GM18909 (cell line): Measurements from ENCODE around the gene C5orf22.
A peak's percentile ranks its signal among the peaks of the same experiment; 100 is the strongest.
"Not testable (repeated sequence)": the region's sequence is repeated elsewhere in the genome, so short reads cannot be mapped to it uniquely, and the experiment has no call there.

Source experiments
- ATAC-seq: cut with Tn5 transposase; IDR thresholded peaks from one replicate; pipeline ENCODE4 v1.9.1; 2021; ENCODE audit warnings: mild to moderate bottlenecking; ENCODE audit not compliant: unreplicated experiment, poor library complexity

Gene C5orf22

DNA sequence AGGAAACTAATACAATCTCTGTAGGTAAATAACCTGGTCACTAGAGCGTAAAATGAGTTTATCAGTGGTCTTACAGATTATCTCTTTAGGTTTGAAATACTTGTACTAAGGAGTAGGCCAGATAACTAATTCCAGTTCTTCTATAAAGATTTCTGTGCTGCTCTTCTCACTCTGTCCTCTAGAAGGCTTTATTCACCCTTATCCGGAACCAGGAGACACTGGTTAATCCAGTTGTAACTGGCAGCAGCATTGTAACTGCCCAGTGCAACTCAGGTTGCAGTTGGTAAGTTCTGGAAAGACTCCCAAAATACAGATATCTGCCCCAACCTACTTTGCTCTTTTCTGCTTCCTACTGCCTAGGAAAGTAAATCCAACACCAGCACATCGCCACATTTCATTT, 19.8 kb downstream of the C5orf22 start:
- no peak for ATAC-seq

DNA sequence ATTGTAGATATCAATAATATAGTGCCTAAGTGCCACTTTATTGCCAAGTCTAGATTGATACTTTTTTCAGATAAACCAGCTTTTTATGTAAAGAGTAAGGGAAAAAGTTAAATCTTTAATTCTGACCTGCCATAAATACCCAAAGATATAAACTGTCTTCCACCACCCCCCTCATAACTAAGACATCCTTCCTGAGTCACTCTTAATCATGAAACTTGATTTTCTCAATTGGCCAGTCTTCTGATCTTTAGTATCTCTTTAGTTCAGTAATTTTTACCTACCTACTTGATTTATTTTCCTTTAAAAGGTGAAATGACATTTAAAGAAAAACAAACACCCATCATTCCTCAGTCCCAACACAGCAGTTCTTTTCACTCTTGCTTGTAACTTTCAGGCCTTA, 21.8 kb downstream of the C5orf22 start:
- ATAC-seq, result no peak

DNA sequence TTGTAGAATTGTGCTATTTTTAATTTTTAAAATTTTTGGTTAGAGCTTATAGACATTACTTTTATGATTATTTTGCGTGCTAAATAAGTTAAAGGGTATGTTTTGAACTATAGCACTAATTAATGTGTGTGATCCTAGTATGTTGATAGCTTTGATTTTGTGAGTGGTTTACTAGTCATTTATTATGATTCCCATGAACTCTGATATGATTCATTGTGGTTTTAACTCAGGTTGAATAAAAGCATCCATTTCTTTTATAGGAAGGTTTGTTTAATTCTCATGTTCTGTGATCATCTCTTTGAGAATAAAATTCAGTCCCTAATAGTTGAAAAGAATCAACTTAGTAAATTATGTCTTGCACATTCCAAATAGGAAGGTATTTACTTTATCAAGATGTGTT, 22.5 kb downstream of the C5orf22 start:
- ATAC-seq, result no peak

DNA sequence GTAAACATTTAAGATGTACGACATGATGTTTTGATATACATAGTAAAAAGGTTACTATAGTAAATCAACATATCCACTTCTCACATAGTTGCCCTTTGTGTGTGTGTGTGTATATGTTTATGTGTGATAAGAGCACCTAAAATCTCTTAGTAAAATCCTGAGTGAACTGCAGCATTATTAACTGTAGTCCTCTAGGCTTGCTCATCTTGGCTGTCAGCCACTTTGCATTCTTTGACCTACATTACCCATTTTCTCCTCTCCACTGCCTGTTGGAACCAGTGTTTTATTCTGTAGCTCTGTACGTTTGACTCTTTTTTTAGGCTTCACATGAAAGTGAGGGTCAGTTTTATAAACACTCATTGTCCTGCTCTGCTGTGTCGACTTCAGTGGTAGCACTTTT, 24.4 kb downstream of the C5orf22 start:
- ATAC-seq, result no peak

DNA sequence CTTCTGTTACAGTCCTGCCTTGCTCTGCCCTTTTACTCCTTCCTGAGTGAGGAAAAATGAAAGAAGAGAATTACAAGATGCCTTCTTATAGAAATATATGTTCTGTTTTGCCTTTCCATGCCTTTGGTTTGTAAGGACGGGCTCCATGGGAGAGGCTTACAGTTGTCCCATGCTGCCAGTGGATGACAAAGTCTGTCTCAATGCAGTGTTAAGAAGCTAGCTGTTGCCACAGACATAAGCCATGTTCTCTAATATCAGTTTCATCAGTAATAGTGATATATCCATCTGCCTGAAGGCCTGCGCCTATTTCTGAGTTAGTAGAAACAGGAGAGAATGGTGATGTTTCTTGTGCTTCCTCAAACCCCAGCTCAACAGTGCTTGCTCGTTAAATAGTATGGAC, 27.8 kb downstream of the C5orf22 start:
- ATAC-seq, result no peak

DNA sequence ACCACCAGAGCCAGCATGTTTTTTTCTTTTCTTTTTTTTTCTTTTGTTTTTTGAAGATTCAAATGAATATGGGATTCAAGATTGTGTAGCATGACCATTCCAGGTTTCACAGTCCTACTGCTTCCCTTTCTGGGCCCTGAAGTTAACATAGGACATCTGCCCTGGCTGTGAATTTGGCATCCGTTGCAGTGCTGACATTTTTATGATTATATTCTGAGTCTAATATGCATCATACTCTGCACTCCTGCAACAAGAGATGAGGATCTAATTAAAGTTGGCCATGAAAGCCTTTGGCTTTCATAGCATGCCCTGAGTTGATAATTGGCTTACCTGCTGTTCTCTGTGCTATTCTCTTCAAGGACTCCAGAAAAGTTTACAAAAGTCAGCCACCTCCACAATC, 29.8 kb downstream of the C5orf22 start:
- ATAC-seq, result no peak

DNA sequence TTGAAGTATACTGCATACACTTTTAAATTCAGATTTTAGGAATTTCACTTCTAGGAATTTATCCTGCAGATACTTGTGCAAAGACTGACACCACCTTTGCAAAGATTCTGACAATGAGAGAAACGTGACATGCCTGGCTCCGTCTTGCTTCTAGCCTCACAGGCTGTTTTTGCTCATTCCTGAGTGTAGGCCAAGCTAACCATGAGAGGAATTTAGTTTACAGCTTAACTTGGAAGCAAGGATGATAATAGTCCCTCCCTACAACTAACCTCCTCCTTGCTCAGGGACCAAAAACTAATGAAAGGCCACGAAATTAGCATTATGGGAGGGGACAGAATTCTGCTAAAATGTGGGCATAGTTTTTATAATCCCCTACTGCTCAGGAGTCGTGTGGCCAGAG, 31.1 kb downstream of the C5orf22 start:
- ATAC-seq, result no peak

DNA sequence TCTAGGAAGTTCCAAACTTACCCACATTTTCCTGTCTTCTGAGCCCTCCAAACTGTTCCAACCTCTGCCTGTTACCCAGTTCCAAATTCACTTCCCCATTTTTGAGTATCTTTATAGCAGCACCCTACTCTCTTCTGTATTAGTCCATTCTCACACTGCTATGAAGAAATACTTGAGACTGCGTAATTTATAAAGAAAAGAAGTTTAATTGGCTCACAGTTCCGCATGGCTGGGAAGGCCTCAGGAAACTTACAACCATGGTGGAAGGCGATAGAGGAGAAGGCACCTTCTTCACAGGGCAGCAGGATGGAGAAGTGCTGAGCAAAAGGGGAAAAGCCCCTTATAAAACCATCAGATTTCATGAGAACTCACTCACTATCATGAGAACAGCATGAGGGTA, 34.3 kb downstream of the C5orf22 start:
- ATAC-seq, result not testable (repeated sequence)

DNA sequence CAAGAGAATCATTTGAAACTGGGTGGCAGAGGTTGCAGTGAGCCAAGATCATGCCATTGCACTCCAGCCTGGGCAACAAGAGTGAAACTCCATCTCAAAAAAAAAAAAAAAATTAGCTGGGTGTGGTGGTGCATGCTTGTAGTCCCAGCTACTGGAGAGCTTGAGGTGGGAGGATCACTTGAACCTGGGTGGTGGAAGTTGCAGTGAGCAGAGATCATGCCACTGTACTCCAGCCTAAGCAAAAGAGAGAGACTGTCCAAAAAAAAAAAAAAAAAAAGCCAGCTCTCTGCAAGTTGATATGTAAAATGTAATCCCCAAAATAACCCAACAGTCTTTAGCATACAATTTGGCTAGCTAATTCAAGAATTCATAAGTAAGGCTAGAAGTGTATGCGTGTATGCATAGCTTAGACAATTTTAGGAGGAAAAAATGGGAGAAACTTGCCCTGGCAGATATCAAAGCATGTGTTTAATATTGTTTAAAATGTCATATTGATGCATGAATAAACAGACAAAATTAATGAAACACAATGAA, 36.3 kb downstream of the C5orf22 start:
- ATAC-seq, result no peak

DNA sequence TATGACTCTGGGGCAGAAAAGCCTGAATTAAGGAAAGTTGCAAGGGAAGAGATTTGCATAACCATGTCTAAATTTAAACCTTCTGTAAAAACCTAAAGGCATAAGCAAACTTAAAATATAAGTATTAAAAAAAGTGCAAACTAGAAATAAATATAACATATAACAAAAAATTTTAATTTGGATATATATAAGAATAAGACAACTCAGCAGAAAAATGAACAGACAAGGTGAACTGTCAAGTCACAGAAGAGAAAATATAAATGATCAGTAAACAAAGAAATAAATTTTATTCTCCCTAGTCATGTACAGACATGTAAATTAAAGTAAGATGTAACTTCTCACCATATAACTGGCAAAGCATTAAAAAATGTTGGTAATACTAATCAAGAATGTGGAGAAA, 37.0 kb downstream of the C5orf22 start:
- no peak for ATAC-seq

DNA sequence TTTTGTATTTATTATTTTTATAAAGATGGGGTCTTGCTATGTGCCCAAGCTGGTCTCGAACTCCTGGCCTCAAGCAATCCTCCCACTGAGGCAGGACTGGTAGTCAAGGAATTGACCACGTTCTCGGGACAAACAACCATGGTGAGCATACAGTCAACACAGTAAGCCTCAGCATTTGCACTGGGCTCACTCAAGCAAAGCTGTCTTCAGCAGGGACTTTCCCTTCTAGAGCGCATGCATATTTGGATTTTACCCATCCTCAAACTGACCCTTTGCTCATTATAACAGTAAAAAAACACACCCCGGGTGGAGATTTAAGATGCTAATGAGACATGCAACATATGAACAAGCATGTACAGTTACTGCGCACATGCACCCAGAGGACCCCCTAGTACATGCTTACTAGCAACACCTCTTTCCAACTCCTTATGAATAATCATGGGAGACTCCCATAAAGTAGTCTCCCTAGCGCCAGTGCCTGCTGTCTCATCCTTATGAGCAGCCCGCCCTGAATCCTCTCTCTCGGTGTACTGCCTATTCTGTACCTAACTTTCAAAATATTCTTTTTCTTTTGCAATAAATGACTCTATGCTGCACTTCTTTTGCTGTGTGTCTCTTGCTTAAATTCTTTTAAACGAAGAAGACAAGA, 41.5 kb downstream of the C5orf22 start:
- peak; percentile 69 for ATAC-seq

DNA sequence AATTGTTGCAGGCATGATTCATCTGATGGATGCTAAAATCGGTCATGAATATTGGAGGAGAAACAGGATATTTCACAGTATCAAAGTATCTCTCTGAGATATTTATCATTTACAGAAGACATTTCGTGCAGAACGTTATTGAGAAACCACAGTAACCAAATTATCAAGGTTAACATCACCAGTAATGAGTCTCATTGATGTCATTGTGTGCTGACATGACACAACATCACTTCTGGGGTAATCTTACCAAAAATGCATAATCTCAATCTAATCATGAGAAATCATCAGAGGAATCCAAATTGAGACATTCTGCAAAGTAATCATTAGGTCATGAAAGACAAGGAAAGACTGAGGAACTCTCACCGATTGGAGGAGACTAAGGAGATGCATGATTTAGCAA, 42.7 kb downstream of the C5orf22 start:
- no peak for ATAC-seq

DNA sequence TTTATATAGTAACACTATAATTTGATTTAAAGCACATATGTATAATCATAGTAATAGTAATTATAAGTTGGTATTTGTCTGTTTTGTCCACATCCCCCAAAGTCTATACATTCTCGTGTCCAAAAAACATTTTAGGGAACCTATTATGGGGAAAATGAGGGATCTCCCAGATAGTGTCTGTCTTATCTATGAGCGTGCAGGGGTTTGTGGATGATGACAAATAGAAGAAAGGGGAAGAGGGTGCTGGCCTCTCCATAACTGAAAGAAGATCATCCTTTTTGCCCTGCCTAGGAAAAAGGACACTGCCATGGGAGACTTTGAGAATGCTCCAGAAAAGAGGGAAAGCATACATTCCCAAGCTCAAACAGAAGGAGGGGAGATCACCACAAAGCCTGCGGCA, 45.3 kb downstream of the C5orf22 start:
- ATAC-seq, result no peak

DNA sequence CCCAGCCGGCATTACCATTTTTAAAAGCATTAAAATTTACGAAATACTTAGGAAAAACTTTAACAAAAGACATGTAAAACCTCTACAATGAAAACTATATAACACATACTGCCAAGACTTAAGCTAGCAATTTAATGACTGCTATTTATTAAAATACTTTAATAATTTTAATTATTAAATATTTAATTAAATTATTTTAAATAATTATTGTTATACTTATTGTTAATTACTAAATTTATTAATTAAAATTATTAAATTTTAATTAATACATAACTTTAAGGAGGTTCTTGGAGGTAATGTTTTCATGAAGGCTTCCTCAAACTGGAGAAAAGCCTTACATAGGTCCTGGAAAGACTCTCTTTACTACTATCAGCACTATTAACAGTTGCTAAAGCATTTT, 47.5 kb downstream of the C5orf22 start:
- ATAC-seq, result no peak

DNA sequence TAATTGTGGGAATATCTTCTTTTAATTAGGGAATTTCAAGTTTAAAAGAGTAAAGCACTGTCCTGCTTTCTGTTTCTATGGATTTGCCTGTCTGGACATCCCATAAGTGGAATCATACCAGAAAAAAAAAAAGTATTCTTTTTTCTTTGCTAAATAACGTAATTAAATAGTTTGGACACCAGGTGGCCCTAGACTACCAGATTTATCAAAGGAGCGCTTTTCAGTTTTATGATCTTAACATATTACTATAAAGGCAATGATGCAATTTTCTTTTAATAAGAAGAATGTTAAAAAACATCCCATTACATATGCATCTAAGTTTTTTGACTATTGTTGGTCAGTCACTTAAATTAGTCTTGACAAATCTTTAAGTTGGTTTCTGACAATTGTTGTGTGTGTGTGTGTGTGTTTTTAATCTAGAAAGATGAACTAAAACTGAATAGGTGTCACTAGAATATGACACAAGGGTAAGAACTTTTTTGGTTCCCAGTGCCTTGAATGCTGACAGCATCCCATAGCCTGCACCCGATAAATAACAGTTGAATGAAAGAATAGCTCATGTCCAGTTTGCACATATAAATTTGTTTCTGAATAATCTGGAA, 49.5 kb downstream of the C5orf22 start:
- ATAC-seq, result no peak

DNA sequence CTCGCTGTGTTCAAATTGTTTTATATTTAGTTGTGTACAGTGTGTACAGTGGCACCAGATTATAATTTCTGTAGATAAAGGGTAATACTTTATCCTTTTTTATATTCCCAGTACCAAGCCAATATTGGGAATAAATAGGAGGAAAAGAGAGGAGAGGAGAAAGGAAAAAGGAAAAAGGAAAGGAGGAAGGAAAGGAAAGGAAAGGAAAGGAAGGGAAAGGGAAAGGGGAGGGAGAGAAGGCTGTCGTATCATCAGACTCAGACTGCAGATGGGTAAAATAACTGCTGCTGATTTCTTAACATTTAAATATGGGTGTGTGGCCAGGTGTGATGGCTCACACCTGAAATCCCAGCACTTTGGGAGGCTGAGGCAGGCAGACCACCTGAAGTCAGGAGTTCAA, 51.0 kb downstream of the C5orf22 start:
- no peak for ATAC-seq

DNA sequence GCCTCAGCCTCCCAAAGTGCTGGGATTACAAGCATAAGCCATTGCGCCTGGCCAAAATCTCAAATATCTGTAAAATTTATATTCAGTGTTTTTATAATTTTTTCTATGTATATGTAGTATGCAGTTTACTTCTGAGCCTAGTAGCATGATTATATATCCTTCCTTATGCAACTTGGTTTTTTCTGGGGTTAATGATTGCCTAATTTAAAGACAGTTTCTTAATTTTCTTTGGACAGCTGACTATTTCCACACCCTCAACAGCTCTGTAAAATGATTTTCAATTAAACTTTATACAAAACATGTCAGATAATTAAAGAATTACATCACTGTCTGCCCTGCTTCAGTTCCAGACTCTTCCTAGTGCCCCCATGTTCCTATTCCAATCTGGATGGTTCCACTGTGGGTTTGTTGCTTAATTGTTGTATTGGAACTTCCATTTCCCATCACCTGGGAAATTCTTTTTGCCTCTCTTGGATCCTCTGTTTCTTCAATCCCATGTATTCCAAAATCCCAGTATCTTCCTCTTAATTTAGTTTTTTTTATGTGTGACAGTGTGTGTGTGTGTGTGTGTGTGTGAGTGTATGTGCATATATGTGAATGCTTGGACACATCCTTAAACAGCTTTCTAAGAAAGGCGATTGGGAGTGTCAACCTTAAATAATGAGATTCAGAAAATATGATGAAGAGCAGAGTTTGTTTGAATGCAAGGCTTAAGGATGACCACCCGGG, 53.2 kb downstream of the C5orf22 start:
- ATAC-seq, result no peak

DNA sequence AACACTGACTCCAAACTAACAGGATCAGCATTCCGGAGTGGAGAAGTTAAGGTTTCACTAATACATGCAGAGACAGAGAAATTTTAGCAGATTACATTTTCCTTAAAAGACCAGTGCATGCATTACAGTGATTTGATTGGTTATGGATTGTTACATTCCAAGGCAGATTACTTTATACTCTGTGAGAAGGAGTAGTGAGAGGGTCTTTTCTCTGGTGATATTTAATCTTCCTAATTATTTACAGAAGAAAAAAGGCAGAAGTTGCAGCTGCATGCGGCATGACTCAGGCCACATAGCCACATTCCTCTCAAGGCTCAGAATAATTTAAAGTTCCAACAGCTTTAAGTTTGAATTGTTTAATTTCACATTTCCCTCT, 53.8 kb downstream of the C5orf22 start:
- ATAC-seq, result no peak

DNA sequence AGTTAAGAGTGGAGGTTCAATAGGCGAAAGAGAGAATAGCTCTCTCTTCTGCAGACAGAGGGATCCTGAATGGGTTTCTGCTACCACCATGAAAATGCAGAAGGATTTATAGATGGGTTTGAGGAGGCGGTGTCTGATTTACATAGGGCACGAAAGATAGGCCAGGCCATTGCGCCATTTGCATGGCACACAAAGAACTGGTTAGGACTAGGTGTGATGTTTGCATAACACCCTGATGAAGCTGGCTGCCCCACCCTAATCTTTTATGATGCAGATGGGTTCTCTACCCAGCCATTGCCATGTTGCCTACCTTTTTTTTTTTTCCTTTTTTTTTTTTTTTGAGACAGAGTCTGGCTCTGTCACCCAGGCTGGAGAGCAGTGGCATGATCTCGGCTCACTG, 55.4 kb downstream of the C5orf22 start:
- no peak for ATAC-seq

DNA sequence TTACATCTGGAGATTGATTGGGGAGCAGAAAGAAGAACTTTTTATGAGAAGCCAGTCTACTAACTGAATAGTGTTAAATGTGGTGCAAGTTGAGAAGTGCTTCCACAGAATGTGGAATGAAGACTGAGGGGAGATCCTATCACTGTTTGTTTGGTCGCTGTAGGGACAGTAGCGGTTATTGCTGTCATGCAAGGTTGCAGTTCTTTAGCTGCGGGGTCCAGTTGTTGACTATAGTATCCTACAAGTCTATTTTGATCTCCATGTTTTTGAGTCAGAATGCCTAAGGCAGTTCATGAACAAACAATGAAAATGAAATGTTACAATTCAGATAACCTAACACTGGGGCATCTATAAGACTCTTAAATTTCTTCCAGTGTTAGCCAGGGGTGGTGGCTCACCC, 61.6 kb downstream of the C5orf22 start:
- ATAC-seq, result no peak

DNA sequence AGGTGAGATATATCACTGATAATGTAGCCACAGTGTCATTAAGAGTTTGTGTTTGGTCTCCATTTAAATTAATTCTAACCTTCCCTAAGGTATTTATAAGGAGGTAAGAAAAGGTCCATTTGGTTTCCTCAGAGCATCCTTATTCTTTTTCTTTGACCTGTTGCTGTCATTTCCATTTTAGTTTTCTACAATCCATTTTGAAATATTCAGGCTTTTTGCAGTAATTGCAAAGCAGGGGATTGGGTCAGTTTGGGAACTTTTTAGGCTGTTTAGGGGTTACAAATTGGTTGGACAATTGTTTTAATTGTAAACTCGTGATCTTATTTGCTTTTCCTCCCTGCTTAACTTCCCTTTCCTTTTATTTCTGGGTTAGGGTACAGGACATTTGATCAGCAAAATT, 64.3 kb downstream of the C5orf22 start:
- ATAC-seq, result no peak
